ENCODE data around the gene NBR1.
"Not testable (repeated sequence)": the region's sequence is repeated elsewhere in the genome, so short reads cannot be mapped to it uniquely, and the experiment has no call there.

GRCh38 chr17:43203013-43203412 is 32.0 kb downstream of the NBR1 start:
- not testable (repeated sequence) for TF ChIP-seq EZH2 (optimal IDR thresholded peaks at IDR 0.05; ENCODE audit: low read depth, low read length)
- TF ChIP-seq, protein P1, sequence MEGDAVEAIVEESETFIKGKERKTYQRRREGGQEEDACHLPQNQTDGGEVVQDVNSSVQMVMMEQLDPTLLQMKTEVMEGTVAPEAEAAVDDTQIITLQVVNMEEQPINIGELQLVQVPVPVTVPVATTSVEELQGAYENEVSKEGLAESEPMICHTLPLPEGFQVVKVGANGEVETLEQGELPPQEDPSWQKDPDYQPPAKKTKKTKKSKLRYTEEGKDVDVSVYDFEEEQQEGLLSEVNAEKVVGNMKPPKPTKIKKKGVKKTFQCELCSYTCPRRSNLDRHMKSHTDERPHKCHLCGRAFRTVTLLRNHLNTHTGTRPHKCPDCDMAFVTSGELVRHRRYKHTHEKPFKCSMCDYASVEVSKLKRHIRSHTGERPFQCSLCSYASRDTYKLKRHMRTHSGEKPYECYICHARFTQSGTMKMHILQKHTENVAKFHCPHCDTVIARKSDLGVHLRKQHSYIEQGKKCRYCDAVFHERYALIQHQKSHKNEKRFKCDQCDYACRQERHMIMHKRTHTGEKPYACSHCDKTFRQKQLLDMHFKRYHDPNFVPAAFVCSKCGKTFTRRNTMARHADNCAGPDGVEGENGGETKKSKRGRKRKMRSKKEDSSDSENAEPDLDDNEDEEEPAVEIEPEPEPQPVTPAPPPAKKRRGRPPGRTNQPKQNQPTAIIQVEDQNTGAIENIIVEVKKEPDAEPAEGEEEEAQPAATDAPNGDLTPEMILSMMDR (IDR thresholded peaks at IDR 0.05; ENCODE audit: low read length) = not testable (repeated sequence)

Measured in MM.1S (cell line).